ENCODE data around the gene ABCA6. TPM values are rescaled to one million over a fixed set of nuclear protein-coding genes. Genes with fewer than 3 reads are reported as not detected.
A peak's percentile ranks its signal among the peaks of the same experiment; 100 is the strongest.

Gene ABCA6
- total and polyA plus RNA-seq, 2 of the 13 experiments (the other 11 are each of a cell fraction or from before 2014, with no cell fraction given), result 0.05 to 0.11 TPM

DNA sequence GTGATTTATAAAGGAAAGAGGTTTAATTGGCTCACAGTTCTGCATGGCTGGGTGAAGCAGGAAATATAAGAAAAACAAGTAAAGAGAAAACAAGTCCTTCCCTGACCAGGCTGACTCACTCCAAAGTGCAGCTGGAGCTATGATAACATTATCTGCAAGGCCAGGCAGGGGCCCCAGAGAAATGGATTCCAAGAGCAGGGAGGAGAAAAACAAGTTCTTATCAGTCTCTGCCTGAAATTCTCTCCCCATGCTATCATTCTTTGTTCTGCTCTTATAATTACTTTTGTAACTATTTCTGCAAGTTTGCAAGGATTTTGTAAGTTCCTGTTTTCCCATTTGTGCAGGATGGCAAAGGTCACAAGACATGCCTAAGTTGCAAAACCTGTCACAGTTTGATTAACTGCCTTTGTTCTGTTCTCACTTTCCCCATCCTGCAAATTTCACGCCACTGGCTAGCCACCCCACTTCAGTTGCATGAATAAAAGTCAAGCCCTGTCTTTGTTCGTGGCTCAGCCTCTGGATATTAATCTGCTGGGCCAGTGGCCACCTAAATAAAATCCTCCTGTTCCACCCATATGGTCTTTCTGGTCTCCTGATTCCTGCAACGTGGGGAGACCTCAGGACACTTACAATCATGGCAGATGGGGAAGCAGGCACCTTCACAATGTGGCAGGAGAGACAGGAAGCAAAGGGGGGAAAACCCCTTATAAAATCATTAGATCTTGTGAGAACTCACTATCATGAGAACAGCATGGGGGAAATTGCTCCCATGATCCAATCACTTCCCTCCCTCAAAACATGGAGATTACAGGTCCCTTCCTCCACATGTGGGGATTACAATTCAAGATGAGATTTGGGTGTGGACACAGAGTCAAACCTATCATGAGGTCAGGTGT, 94.1 kb downstream of the ABCA6 start (continued):
- TF ChIP-seq, protein P1, sequence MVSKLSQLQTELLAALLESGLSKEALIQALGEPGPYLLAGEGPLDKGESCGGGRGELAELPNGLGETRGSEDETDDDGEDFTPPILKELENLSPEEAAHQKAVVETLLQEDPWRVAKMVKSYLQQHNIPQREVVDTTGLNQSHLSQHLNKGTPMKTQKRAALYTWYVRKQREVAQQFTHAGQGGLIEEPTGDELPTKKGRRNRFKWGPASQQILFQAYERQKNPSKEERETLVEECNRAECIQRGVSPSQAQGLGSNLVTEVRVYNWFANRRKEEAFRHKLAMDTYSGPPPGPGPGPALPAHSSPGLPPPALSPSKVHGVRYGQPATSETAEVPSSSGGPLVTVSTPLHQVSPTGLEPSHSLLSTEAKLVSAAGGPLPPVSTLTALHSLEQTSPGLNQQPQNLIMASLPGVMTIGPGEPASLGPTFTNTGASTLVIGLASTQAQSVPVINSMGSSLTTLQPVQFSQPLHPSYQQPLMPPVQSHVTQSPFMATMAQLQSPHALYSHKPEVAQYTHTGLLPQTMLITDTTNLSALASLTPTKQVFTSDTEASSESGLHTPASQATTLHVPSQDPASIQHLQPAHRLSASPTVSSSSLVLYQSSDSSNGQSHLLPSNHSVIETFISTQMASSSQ (IDR thresholded peaks at IDR 0.05; ENCODE audit: low read depth), result peak; percentile 79; the same call in 1 of the 2 replicates
- TF ChIP-seq, protein P1 (CRISPR knock-in tag; IDR thresholded peaks at IDR 0.05; ENCODE audit: borderline replicate concordance), result peak; percentile 93; the same call in 1 of the 2 replicates
- TF ChIP-seq GATAD1 (CRISPR knock-in tag; IDR thresholded peaks at IDR 0.05) (peak; percentile 64; the same call in 1 of the 2 replicates), ZNF382 (CRISPR knock-in tag; IDR thresholded peaks at IDR 0.05; ENCODE audit: borderline replicate concordance) (no peak), ETV6 (CRISPR knock-in tag; conservative IDR thresholded peaks at IDR 0.05) (no peak; the same call in 1 of the 2 replicates), ZBTB3 (CRISPR knock-in tag; IDR thresholded peaks at IDR 0.05; ENCODE audit: borderline replicate concordance, low read depth) (peak; percentile 78; the same call in 1 of the 2 replicates), STAG1 (CRISPR knock-in tag; IDR thresholded peaks at IDR 0.05) (peak; percentile 49), NCOA1 (CRISPR knock-in tag; IDR thresholded peaks at IDR 0.05) (peak; percentile 99), ZNF790 (CRISPR knock-in tag; IDR thresholded peaks at IDR 0.05; ENCODE audit: borderline replicate concordance) (no peak), ZNF567 (CRISPR knock-in tag; IDR thresholded peaks at IDR 0.05; ENCODE audit: borderline replicate concordance) (peak; percentile 68; the same call in 1 of the 2 replicates), ZNF160 (CRISPR knock-in tag; IDR thresholded peaks at IDR 0.05) (peak; percentile 29; the same call in 1 of the 2 replicates), RBFOX2 (IDR thresholded peaks at IDR 0.05; ENCODE audit: low read depth, low read length) (peak; percentile 69), ZFP62 (CRISPR knock-in tag; IDR thresholded peaks at IDR 0.05) (no peak), KLF12 (CRISPR knock-in tag; IDR thresholded peaks at IDR 0.05; ENCODE audit: borderline replicate concordance) (no peak), PAX8 (CRISPR knock-in tag; IDR thresholded peaks at IDR 0.05; ENCODE audit: borderline replicate concordance) (no peak), TRIM24 (CRISPR knock-in tag; IDR thresholded peaks at IDR 0.05) (peak; percentile 98), HNRNPH1 (optimal IDR thresholded peaks at IDR 0.05; ENCODE audit: low read depth, low read length) (no peak)
- TF ChIP-seq, protein P2, sequence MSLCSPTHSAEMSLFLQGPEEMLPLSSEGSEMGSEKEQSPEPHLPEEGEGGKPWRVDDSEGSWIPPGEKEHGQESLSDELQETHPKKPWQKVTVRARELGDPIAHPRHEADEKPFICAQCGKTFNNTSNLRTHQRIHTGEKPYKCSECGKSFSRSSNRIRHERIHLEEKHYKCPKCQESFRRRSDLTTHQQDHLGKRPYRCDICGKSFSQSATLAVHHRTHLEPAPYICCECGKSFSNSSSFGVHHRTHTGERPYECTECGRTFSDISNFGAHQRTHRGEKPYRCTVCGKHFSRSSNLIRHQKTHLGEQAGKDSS (CRISPR knock-in tag; IDR thresholded peaks at IDR 0.05; ENCODE audit: borderline replicate concordance, low read depth), result no peak; the same call in 1 of the 2 replicates
- TF ChIP-seq, protein P3, sequence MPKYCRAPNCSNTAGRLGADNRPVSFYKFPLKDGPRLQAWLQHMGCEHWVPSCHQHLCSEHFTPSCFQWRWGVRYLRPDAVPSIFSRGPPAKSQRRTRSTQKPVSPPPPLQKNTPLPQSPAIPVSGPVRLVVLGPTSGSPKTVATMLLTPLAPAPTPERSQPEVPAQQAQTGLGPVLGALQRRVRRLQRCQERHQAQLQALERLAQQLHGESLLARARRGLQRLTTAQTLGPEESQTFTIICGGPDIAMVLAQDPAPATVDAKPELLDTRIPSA (CRISPR knock-in tag; IDR thresholded peaks at IDR 0.05; ENCODE audit: borderline replicate concordance), result no peak
- TF ChIP-seq, protein P4, sequence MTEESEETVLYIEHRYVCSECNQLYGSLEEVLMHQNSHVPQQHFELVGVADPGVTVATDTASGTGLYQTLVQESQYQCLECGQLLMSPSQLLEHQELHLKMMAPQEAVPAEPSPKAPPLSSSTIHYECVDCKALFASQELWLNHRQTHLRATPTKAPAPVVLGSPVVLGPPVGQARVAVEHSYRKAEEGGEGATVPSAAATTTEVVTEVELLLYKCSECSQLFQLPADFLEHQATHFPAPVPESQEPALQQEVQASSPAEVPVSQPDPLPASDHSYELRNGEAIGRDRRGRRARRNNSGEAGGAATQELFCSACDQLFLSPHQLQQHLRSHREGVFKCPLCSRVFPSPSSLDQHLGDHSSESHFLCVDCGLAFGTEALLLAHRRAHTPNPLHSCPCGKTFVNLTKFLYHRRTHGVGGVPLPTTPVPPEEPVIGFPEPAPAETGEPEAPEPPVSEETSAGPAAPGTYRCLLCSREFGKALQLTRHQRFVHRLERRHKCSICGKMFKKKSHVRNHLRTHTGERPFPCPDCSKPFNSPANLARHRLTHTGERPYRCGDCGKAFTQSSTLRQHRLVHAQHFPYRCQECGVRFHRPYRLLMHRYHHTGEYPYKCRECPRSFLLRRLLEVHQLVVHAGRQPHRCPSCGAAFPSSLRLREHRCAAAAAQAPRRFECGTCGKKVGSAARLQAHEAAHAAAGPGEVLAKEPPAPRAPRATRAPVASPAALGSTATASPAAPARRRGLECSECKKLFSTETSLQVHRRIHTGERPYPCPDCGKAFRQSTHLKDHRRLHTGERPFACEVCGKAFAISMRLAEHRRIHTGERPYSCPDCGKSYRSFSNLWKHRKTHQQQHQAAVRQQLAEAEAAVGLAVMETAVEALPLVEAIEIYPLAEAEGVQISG (CRISPR knock-in tag; IDR thresholded peaks at IDR 0.05), result no peak; the same call in none of the 2 replicates

All from HepG2 (cell line).